HG03469 (cell line): ENCODE data around the gene PILRB.
"Not testable (repeated sequence)": the region's sequence is repeated elsewhere in the genome, so short reads cannot be mapped to it uniquely, and the experiment has no call there.

Experiments
- ATAC-seq: cut with Tn5 transposase; IDR thresholded peaks from one replicate; pipeline ENCODE4 v1.9.1; 2021; ENCODE audit warnings: mild to moderate bottlenecking, moderate library complexity, moderate number of reproducible peaks; ENCODE audit not compliant: unreplicated experiment

The PILRB gene

DNA sequence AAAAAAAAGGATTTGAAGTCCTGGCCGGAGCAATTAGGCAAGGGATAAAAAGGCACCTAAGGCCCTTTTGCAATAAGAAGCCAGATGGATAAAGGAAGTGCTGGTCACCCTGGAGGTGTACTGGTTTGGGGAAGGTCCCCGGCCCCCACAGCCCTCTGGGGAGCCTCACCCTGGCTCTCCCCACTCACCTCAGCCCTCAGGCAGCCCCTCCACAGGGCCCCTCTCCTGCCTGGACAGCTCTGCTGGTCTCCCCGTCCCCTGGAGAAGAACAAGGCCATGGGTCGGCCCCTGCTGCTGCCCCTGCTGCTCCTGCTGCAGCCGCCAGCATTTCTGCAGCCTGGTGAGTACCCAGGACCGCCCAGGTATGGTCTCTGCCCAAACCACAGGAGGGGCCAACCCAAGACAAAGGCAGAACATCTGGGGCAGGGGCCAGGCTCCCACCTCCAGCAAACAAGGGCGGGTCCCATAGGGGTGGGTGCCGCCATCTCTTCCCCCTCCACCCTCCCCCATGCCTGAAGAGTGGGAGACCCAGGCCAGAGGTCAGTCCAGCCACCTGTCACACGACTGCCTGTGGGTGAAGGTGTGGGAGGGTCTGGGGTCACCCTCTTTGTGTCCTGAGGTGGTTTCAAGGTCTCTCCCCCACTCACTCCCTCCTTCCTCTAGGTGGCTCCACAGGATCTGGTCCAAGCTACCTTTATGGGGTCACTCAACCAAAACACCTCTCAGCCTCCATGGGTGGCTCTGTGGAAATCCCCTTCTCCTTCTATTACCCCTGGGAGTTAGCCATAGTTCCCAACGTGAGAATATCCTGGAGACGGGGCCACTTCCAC, at the start of gene PILRB:
Gene PILRB (plus strand): TSS at position 91 of the 830 bp plus-strand sequence. CDS start 186 bp downstream, at position 277.
- no peak for ATAC-seq

DNA sequence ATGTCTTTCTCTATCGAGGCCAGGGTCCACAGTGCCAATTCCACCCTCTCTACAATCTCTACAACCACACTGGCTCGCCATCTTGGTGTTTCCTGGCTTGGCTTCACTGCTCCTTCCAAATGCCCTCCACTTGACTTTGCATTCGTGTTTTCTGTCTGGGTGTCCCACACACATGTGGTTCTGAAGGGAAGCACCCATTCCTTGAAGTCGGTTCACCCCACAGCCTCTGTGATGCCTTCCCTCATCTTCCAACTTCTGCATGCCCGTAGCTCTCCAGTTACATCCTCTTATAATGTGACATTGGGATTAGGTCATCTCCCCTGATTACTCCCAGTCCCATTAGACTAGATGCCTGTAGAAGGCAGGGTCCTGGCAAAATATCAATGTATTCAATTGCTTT, 39.6 kb upstream of the PILRB start:
- not testable (repeated sequence) for ATAC-seq

DNA sequence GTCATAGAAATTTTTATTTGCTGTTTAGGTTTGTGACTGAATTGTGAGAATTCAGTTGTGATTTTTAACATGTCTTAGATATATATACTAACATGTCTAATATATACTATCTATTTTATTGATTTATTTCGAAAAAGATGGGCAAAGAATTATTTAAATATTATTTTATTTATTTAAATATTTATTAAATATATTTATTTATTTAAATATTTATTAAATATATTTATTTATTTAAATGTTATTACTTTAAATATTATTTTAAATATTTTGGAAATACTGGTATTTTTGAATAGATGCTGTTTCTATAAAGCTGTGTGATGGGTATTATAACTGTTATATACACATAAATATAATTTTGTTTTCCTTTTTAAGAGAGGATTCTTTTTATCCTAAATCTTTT, 36.3 kb upstream of the PILRB start:
- not testable (repeated sequence) for ATAC-seq

- ATAC-seq: not testable (repeated sequence)
Observed at GRCh38 chr7:100324194-100324593, 33.7 kb upstream of the PILRB start.

DNA sequence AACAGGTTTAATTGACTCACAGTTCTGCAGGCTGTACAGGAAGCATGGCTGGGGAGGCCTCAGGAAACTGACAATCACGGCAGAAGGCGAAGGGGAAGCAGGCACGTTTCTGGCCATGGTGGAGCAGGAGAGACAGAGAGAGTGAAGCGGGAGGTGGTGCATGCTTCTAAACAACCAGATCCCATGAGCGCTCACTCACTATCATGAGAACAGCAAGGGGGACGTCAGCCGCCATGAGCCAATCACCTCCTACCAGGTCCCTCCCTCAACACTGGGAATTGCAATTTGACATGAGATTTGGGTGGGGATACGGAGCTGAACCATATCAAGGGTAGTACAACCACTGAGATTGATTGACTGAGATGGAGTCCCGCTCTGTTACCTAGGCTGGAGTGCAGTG, 32.2 kb upstream of the PILRB start:
- not testable (repeated sequence) for ATAC-seq

DNA sequence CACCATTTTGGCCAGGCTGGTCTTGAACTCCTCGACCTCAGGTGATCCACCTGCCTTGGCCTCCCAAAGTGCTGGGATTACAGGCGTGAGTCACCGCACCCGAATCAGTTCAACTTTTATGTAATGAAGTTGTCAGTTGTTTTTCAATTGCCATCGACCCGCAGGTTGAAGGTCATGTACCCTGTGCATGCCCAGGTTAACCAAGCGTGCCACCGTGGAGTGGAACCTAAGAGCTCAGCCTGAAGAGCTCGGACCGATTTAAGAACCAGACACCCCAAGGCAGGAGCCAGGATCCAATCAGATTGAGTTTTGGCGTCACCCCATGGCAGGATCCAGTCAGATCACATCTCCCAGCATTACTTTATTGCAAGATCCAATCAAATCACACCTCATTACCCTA, 31.0 kb upstream of the PILRB start:
- ATAC-seq: not testable (repeated sequence)

DNA sequence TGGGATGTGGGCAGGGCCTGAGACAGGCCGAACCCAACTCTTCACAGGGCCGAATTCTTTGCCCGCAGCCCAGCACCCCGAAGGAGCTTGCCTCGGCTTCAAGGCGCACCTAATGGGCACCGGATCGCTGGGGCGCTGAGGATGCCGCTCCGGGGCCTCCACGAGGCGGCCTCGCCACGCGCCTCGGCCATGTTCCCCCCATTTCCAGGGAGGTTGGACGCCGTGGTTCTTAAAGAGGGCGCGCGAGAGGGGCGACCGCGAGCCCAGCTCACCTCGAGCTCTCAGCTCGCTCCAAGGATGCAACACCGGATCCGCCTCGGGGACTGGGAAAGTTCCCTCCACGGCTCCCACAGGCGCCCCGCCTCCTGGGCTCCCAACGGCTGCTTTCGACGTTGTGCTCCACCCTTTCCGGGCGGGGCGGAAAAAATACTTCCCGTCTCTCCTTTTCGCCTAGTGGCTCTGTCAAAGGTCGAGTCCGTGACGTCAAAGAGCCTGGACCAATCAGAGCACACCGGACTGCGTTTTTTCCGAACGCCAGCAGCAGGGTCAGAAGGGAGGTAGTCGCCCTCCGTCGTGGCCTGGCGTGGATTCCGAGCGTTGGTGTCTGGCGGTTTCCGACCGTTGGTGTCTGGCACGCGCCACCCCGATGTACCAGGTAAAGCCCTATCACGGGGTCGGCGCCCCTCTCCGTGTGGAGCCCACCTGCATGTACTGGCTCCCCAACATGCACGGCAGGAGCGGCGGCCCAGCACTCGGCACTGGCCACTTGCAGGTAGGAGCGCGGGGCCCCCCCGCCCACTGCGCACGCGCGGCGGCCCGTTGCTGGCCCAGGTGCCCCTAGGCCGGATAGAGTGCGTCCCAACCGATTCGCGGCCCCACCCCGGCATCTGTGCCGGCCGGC, 22.1 kb upstream of the PILRB start:
- ATAC-seq: peak; percentile 75

DNA sequence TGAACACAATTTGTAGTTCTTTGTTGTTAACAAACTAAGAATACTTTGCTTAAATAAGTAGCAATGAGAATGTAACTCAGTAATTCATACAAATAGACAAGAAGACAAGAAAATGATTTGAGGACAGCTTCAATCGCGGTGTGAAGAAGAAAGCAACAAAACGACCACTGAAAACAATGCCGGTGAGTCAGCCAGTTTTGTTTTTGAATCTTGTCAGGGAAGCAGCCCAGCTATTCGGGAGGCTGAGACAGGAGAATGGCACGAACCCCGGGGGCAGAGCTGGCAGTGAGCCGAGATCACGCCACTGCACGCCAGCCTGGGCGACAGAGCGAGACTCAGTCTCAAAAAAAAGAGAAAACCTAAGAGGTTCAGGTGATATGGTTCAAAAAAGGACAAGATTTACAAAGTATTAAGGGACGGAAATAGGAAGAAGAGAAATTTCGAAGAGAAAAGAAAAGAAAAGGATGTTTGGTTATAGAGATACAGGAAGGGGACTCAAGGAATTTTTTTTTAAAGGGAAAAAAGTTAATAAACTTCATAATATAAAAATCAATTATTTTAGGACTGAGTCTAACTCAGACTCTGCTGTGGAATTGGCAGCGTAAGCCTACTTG, 19.7 kb upstream of the PILRB start:
- not testable (repeated sequence) for ATAC-seq

GRCh38 chr7:100341286-100341685, 16.6 kb upstream of the PILRB start:
- not testable (repeated sequence) for ATAC-seq

DNA sequence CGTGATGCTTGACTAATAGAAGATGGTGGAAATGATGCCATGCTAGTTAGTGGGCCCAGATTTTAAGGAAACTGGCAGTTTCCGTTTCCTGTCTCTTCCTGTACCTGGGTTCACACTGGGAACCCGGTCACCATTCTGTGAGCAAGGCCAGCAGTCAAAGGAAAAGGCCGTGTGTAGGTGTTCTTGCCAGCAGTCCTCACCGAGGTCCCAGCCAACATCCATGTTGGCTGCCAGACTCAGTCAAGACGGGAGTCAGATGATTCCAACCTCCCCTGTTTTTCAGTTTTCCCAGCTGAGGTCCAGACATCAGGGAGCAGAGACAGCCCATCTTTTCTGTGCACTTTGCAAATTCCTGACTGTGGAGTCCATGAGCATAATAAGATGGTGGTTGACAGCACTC, 15.2 kb upstream of the PILRB start:
- ATAC-seq: no peak

- ATAC-seq: not testable (repeated sequence)
Observed at GRCh38 chr7:100344124-100344559, 13.8 kb upstream of the PILRB start.

DNA sequence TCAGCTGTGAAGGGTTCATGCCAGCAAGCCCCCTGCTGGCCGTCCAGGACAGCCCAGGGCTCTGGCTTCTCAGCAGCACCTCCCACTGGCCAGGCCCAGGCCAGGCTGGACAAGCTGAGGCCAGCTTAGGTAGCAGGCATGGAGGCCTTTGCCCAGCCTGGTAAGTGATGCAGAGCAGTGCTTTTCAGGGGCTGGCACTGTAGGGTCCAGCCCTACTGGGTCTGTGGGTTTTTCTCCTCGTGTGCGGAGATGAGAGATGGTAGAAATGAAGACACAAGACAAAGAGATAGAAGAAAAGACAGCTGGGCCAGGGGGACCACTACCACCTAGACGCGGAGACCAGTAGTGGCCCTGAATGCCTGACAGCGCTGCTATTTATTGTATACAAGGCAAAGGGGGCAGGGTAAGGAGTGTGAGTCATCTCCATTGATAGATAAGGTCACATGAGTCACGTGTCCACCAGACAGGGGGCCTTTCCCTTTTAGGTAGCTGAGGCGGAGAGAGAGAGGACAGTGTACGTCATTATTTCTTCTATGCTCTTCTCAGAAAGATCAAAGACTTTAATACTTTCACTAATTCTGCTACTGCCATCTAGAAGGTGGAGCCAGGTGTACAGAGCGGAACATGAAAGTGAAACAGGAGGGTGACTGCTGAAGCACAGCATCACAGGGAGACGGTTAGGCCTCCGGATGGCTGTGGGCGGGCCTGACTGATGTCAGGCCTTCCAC, 13.2 kb upstream of the PILRB start:
- peak; percentile 46 for ATAC-seq

DNA sequence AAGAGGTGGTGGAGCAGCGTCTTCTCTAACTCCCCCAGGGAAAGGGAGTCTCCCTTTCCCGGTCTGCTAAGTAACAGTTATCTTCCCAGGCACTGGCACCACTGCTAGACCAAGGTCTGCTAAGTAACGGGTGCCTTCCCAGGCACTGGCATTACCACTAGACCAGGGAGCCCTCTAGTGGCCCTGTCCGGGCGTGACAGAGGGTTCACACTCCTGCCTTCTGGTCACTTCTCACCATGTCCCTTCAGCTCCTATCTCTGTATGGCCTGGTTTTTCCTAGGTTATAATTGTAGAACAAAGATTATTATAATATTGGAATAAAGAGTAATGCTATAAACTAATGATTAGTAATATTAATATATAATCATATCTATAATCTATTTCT, 12.6 kb upstream of the PILRB start:
- not testable (repeated sequence) for ATAC-seq

DNA sequence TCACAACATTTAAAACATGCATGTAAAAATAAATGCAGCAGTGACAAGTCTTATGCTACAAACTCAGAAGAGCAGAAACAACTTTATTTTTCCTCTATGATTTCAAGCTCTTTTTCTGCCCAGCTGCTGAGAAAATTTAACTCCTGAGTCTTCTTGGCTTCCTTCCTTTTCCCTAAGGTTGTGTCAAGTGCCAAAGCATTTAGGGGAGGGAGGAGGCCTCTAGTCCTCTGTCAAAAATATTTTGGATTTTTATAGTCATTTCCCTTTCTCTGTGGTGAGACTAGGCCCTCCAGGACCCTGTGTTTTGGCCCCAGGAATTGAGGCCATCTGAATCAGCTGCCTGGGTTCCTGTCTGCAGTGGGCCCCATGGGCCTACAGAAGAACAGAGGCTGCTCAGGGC, 11.0 kb upstream of the PILRB start:
- ATAC-seq: no peak

- ATAC-seq: no peak
Observed at GRCh38 chr7:100348805-100349204, 9.1 kb upstream of the PILRB start.

- no peak for ATAC-seq
Observed at GRCh38 chr7:100349757-100350156, 8.2 kb upstream of the PILRB start.

- ATAC-seq: no peak
Observed at GRCh38 chr7:100351657-100352058, 6.3 kb upstream of the PILRB start.

DNA sequence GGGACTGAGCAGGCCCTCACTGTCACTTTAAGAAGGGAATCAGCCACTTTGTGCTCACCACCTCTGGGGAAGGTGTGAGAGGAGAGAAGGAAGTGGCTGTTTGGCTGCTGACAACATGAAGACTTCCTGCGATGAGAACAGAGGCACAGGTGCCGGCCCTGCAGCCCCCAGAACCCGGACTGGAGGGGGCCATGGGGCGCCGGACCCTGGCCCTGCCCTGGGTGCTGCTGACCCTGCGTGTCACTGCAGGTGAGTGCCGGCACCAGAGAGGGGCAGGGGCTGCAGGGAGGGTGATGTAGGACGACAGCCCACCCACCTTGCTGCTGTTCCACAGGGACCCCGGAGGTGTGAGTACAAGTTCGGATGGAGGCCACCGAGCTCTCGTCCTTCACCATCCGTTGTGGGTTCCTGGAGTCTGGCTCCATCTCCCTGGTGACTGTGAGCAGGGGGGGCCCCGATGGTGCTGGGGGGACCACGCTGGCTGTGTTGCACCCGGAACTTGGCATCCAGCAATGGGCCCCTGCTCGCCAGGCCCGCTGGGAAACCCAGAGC, 5.6 kb upstream of the PILRB start:
- ATAC-seq: not testable (repeated sequence)

GRCh38 chr7:100352984-100353684, 4.8 kb upstream of the PILRB start:
- no peak for ATAC-seq
